ENCODE measurements around the gene HEPACAM. TPM values are rescaled to one million over a fixed set of nuclear protein-coding genes. Genes with fewer than 3 reads are reported as not detected.

HEPACAM gene
- total RNA-seq, 1 experiment from 2014 or later, result 0.11 TPM

DNA sequence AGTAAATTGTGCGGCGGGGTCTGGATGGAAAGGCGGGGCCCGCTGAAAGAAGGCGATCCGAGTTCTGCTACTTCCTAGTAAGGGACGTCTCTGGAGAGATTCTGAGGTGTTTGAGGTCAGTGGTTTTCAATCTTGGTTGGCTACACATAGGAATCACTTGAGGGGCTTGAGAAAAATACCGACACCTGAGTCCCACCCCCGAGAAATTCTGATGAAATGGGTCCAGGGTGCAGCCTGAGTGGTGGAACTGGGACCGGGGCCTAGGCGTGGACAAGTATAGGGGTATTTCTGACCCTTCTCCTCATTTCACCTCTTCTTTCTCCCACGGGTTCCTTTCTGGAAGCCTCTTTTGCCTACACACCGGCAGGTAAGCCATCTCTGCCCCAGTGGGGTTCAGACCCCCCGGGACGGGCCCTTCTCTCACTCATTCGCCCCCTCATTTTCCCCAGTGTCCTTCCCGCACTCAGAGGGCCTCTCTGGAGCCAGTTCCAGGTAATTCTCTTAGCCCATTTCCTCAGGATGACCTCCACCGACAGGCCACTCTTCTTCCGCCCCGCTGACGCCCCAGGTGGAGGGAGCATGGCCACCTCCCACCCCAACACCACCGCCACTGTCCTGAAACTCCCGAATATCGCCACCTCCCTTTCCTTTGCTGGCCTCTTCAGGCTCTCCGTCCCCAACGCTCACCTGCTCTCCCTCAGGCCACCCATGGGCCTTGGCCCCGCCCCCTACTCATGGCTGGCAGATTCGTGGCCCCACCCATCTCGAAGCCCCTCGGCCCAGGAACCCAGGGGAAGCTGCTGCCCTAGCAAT, 58.8 kb downstream of the HEPACAM start:
- H3K4me3 ChIP-seq (ENCODE audit: low read length), result peak overlapping the region; percentile 76
- H3K9me3 ChIP-seq (ENCODE audit: low read length), result no peaks in the 10 kb centered on the region
- no peaks in the 10 kb centered on the region for H3K27me3 ChIP-seq (ENCODE audit: low read length)
- ATAC-seq (no peak), DNase-seq (no peak)
- H3K9me2 ChIP-seq (replicated peaks; ENCODE audit: low read length), result no peaks in the 10 kb centered on the region
- H3K36me3 ChIP-seq (ENCODE audit: low read depth, low read length), result no peaks in the 10 kb centered on the region
- peak overlapping the region; percentile 75 for H3K9ac ChIP-seq (ENCODE audit: low read length)
- TF ChIP-seq, protein P1, sequence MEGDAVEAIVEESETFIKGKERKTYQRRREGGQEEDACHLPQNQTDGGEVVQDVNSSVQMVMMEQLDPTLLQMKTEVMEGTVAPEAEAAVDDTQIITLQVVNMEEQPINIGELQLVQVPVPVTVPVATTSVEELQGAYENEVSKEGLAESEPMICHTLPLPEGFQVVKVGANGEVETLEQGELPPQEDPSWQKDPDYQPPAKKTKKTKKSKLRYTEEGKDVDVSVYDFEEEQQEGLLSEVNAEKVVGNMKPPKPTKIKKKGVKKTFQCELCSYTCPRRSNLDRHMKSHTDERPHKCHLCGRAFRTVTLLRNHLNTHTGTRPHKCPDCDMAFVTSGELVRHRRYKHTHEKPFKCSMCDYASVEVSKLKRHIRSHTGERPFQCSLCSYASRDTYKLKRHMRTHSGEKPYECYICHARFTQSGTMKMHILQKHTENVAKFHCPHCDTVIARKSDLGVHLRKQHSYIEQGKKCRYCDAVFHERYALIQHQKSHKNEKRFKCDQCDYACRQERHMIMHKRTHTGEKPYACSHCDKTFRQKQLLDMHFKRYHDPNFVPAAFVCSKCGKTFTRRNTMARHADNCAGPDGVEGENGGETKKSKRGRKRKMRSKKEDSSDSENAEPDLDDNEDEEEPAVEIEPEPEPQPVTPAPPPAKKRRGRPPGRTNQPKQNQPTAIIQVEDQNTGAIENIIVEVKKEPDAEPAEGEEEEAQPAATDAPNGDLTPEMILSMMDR (conservative IDR thresholded peaks at IDR 0.05; ENCODE audit: low read depth, low read length), result no peak
- TF ChIP-seq EZH2phosphoT487 (IDR thresholded peaks at IDR 0.05; ENCODE audit: borderline replicate concordance, low read length) (no peak), EZH2 (IDR thresholded peaks at IDR 0.05; ENCODE audit: low read length, unreplicated experiment) (no peak)
- no peaks in the 10 kb centered on the region for H3K79me2 ChIP-seq (ENCODE audit: low read length)
- POLR2A ChIA-PET (ENCODE audit: unreplicated experiment), result interaction anchor here (0.6 to 1.5 kb wide), 5 partner anchors 21 to 1010 kb away, joined by 3 to 17 read pairs (median 3); partner anchors contain the start of genes CCDC15, HYLS1 and ROBO4
- H4K20me1 ChIP-seq (ENCODE audit: low read length), result no peaks in the 10 kb centered on the region
- peaks cover 12% of the 10 kb centered on the region for H3K4me1 ChIP-seq (ENCODE audit: insufficient read depth, low read length)
- H3F3A ChIP-seq (ENCODE audit: low read length, unreplicated experiment), result no peaks in the 10 kb centered on the region
- intact Hi-C loops (cut with micrococcal nuclease), result loop anchor here (1.0 kb wide), 2 partner anchors 21 to 76 kb away; no protein-coding TSS in a partner anchor
- H3K27ac ChIP-seq (ENCODE audit: low read length), result no peak overlapping the region
- CTCF ChIA-PET, result interaction anchor here (0.5 to 1.4 kb wide), 16 partner anchors 10 to 556 kb away, joined by 3 to 20 read pairs (median 4); partner anchors contain the start of genes CCDC15, HEPACAM and ROBO4
- H2AFZ ChIP-seq (ENCODE audit: low read length), result peak overlapping the region; percentile 89
- TSS peak; percentile 70 for BruUV-seq (replicated peaks)
- peak overlapping the region; percentile 95 for H3K4me2 ChIP-seq (ENCODE audit: low read length)

DNA sequence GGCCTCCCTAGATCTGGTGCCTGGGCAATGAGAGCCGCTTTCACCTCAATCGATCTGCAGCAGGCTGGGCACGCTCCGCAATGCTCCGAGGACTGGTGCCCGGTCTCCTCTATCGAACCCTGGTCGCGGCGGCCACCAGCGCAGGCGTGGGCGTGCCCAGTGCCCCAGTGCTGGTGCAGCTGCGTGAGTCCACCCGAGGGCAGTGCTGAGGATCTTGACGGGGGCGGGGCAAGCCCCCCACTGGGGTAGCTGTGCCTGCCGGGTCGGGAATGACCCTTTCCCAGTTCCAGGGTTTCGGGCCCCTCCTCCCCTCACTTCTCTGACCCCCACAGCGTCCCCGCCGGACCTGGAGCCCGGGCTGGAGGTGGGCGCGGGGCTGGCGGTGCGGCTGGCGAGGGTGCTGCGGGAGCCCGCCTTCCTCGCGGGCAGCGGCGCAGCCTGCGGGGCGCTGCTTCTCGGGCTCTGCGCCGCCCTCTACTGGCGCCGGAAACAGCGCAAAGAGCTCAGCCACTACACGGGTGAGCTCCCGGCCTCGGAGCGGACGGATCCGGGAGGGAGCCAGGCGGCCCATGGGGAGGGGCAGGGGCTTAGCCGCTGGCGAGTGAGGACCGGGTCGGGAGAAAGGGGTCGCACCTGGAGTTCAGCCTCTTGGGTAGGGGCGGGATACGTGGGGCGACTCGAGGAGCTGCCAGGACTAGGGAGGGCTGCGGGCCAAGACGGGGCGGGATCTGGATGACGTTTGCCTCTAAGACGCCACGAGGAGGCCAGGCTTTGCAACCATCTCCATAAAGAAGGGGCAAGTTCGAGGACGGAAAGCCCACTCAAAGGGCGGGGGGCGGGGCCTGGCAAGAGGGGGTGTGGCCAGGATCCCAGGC, 59.7 kb downstream of the HEPACAM start:
- Histone ChIP-seq H4K20me1 (ENCODE audit: low read length) (no peaks in the 10 kb centered on the region), H3F3A (ENCODE audit: low read length, unreplicated experiment) (no peaks in the 10 kb centered on the region), H3K9me2 (replicated peaks; ENCODE audit: low read length) (no peaks in the 10 kb centered on the region), H2AFZ (ENCODE audit: low read length) (peak overlapping the region; percentile 89), H3K9ac (ENCODE audit: low read length) (peak overlapping the region; percentile 75), H3K9me3 (ENCODE audit: low read length) (no peaks in the 10 kb centered on the region), H3K27ac (ENCODE audit: low read length) (peak overlapping the region; percentile 61), H3K27me3 (ENCODE audit: low read length) (no peaks in the 10 kb centered on the region), H3K4me2 (ENCODE audit: low read length) (peak overlapping the region; percentile 95), H3K4me3 (ENCODE audit: low read length) (peak overlapping the region; percentile 76), H3K4me1 (ENCODE audit: insufficient read depth, low read length) (peaks cover 12% of the 10 kb centered on the region), H3K79me2 (ENCODE audit: low read length) (no peaks in the 10 kb centered on the region), H3K36me3 (ENCODE audit: low read depth, low read length) (no peaks in the 10 kb centered on the region)
- ChIA-PET POLR2A (ENCODE audit: unreplicated experiment) (interaction anchor here (0.6 to 1.5 kb wide), 5 partner anchors 22 to 1011 kb away, joined by 3 to 17 read pairs (median 3); partner anchors contain the start of genes CCDC15, HYLS1 and ROBO4), CTCF (interaction anchor here (0.5 to 1.4 kb wide), 18 partner anchors 9 to 557 kb away, joined by 3 to 20 read pairs (median 4); partner anchors contain the start of genes CCDC15, HEPACAM and ROBO4)
- TF ChIP-seq EZH2phosphoT487 (IDR thresholded peaks at IDR 0.05; ENCODE audit: borderline replicate concordance, low read length), result no peak
- TF ChIP-seq, protein P1 (conservative IDR thresholded peaks at IDR 0.05; ENCODE audit: low read depth, low read length), result peak; percentile 94
- intact Hi-C loops (cut with micrococcal nuclease), result loop anchor here (1.0 kb wide), 2 partner anchors 22 to 77 kb away; no protein-coding TSS in a partner anchor
- no TSS peak for BruUV-seq (replicated peaks)
- ATAC-seq, result peak; percentile 93
- peak; percentile 91 for DNase-seq

Measured in PC-3 (cell line).